Fibroblast of the aortic adventitia (primary cell): ENCODE measurements around the gene WDR72. TPM values are rescaled to one million over a fixed set of nuclear protein-coding genes. Genes with fewer than 3 reads are reported as not detected.
"Not testable (repeated sequence)": the region's sequence is repeated elsewhere in the genome, so short reads cannot be mapped to it uniquely, and the experiment has no call there.

Source experiments
- DNase-seq: peaks from one replicate; pipeline ENCODE4 v3.0.0-alpha.2; 2010; ENCODE audit warnings: low read depth
- H3K4me3 ChIP-seq: 2 replicates; pipeline ENCODE4 v1.5.1; 2011; ENCODE audit warnings: low read depth, mild to moderate bottlenecking, control low read depth, low read length, moderate library complexity
- total RNA-seq: library from RNA; depleted of rRNA; stranded (reverse); fragments of >200 nt; gene quantifications from 2 replicates; pipeline ENCODE4 v1.2.3, GENCODE V29; 2012; ENCODE audit warnings: low replicate concordance
- TF ChIP-seq, protein P1 (sequence below): IDR thresholded peaks from 2 replicates; pipeline ENCODE4 v1.5.1; 2011; ENCODE audit warnings: mild to moderate bottlenecking, low read length, control low read depth, inconsistent platforms; ENCODE audit not compliant: insufficient read depth

WDR72 gene
- total RNA-seq, 1 donor: not detected

DNA sequence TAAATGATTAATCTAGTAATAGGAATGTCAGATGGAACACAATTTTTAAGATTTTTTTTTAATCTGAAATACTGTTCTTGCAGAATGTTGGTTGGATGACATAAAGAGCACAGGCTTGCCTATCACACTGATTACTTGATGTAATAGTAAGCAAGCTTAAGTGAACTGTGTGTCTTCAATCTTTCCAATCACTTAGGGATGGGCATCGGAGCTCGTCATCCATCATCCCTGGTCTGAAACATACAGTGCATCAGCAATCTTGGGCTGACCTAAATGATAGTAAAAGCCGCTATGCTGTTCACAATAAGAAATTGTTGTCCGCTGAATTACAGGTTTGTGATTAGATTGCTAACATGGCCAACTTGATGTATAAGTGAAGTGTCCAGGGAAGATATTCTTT is 195.8 kb downstream of the WDR72 start:
- no peak overlapping the region for H3K4me3 ChIP-seq
- DNase-seq: no peak
- TF ChIP-seq, protein P1, sequence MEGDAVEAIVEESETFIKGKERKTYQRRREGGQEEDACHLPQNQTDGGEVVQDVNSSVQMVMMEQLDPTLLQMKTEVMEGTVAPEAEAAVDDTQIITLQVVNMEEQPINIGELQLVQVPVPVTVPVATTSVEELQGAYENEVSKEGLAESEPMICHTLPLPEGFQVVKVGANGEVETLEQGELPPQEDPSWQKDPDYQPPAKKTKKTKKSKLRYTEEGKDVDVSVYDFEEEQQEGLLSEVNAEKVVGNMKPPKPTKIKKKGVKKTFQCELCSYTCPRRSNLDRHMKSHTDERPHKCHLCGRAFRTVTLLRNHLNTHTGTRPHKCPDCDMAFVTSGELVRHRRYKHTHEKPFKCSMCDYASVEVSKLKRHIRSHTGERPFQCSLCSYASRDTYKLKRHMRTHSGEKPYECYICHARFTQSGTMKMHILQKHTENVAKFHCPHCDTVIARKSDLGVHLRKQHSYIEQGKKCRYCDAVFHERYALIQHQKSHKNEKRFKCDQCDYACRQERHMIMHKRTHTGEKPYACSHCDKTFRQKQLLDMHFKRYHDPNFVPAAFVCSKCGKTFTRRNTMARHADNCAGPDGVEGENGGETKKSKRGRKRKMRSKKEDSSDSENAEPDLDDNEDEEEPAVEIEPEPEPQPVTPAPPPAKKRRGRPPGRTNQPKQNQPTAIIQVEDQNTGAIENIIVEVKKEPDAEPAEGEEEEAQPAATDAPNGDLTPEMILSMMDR: no peak

DNA sequence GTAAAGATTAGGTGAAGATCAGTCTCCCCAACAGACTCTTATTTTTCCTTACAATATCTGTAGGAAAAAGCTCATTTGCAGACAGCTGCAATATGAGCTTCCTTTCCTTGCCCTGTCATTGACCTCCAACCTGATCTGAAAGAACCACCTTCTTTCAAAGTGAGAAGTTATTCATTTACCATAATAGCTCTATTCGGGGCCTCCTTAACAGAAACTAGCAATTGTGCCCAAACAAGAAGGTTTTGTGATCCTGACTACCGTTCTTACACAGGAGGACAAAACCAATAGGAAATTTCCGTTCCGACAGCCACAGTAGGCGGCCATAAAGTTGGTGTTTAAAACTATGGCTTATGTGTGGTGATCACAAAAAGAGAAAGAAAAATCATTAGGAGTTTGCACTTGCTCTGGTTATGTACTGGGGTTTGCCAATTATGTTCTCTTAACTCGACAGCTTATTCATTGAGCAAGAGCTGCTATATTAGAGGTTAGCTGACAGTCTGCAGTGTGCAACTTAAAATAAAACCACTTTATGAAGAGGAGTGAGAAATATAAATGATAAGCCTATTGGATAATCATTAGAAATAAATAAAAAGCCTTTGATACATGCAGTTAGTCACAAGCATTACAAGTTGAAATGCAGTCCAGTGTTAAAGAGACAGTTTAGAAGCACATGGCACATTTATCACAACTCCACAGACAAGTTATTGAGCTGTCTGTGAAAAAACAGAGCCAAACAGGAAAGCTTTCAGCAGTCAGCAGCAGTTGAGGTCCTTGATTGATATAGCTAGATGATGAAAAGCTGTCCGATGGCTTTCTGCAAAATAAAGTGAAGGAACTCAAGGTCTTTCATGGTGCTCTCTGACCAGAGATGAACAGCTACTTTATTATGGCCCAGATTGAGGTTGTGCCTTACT is 199.8 kb downstream of the WDR72 start:
- DNase-seq: no peak
- TF ChIP-seq, protein P1: no peak
- H3K4me3 ChIP-seq: no peak overlapping the region

DNA sequence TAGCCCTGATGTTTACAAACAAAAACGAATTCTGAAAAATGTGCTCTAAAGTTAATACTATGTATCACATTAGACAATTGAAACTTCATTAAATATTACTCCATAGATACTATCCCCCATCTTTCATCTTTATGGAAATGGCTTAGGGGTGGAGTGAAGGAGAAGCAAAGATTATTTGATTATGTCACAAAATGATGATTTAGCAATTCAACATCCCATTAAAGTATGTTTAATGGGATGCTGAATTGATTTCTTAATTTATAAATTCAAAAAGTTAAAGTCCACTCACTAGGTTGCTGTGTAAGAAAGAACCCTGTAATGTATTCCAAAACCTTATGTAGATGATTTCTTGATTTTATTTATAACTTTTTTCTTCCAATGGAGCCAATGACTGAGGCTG is 201.1 kb downstream of the WDR72 start:
- H3K4me3 ChIP-seq: no peak overlapping the region
- TF ChIP-seq, protein P1: no peak
- no peak for DNase-seq

DNA sequence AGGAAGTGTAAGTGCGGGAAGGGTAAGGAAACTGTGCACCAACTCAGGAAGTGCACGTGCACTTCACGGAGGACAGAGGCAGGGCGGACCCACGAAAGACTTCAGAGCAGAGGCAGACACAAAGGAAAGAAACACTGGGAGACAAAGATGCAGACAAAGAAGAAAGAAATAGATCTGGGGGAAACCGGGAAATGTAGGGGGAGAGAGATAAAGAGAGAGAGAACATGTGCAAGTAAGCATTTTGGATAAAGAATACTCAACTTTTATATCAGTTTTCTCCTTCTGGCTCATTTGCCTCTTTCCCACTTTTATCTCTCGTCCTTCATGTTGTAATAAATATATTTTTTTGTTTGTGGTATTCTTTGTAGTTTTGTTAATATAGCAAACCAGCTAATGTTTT is 204.2 kb downstream of the WDR72 start:
- TF ChIP-seq, protein P1: no peak
- DNase-seq: no peak
- H3K4me3 ChIP-seq: no peak overlapping the region

DNA sequence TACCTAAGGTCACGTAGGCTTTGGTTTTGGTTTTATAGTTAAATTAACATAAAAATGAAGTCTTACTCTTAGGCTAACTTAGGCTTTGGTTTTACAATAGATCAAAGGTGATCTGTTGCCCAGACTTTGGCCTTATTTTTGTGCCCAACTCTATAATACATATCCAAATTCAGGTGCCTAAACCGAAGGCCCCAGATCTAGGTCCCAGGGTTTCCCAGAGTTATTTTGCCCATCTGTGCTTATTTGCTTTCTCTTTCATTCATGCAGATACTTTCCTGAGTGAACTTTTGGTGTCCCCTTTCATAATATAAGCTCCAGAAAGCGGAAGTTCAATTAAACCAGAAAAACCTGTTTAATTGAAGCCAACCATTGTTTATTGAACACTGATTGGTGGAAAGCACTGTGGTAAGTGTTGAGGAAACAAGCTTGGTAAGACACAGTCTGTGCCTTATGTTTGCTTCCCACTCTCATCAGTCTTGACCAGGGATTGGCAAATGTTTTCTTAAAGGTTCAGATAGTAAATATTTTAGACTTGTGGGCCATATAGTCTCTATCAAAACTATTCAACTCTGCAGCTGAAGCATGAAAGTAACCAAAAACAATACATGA is 209.7 kb downstream of the WDR72 start:
- no peak overlapping the region for H3K4me3 ChIP-seq
- TF ChIP-seq, protein P1: no peak
- no peak for DNase-seq

DNA sequence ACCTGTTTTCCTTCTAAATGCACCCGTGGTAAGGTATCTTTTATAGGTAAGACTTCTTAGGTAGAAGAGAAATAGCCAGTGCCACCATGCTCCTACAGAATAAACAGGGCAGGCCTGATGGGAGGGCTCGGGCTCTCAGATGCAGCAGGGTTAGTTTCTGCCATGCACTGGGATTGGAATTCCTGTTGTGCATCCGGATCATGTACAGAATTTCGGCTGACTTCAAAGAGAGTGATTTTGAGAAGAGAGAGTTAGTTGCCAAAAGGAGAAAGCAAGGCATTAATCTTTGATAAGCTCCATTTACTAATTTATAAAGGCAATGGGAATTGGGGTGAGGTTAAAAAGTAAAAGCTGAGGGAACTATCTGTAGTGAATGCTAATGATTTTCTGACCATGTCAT is 211.2 kb downstream of the WDR72 start:
- no peak for DNase-seq
- TF ChIP-seq, protein P1: no peak
- no peak overlapping the region for H3K4me3 ChIP-seq

DNA sequence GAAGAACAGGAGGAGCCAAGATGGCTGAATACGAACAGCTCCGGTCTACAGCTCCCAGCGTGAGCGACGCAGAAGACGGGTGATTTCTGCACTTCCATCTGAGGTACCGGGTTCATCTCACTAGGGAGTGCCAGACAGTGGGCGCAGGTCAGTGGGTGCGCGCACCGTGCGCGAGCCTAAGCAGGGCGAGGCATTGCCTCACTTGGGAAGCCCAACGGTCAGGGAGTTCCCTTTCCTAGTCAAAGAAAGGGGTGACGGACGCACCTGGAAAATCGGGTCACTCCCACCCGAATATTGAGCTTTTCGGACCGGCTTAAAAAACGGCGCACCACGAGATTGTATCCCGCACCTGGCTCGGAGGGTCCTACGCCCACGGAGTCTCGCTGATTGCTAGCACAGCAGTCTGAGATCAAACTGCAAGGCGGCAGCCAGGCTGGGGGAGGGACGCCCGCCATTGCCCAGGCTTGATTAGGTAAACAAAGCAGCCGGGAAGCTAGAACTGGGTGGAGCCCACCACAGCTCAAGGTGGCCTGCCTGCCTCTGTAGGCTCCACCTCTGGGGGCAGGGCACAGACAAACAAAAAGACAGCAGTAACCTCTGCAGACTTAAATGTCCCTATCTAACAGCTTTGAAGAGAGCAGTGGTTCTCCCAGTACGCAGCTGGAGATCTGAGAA is 218.7 kb downstream of the WDR72 start:
- H3K4me3 ChIP-seq, DNase-seq: not testable (repeated sequence)
